AG20443 (cell line): ENCODE data around the gene ZNF880.
A peak's percentile ranks its signal among the peaks of the same experiment; 100 is the strongest.
"Not testable (repeated sequence)": the region's sequence is repeated elsewhere in the genome, so short reads cannot be mapped to it uniquely, and the experiment has no call there.

Source experiments
- DNase-seq: peaks from one replicate; pipeline ENCODE4 v3.0.0; 2012; ENCODE audit warnings: low spot score, mixed read lengths

Gene ZNF880

GRCh38 chr19:52369559-52370340 lies at the start of gene ZNF880:
ZNF880 (plus strand) TSS chr19:52369923; CDS start chr19:52369966, 43 bp downstream.
- DNase-seq: peak; percentile 99

DNA sequence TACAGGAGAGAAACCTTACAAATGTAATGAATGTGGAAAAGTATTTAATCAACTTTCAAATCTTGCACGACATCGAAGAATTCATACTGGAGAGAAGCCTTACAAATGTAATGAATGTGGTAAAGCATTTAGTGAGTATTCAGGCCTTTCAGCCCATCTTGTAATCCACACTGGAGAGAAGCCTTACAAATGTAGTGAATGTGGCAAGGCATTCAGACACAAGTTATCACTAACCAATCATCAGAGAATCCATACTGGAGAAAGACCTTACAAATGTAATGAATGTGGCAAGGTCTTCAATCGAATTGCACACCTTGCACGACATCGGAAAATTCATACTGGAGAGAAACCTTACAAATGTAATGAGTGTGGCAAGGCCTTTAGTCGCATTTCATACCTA lies 47.3 kb upstream of the ZNF880 start:
- no peak for DNase-seq

- DNase-seq: no peak
These were observed 38.0 kb upstream of the ZNF880 start for GRCh38 chr19:52331757-52332156.

DNA sequence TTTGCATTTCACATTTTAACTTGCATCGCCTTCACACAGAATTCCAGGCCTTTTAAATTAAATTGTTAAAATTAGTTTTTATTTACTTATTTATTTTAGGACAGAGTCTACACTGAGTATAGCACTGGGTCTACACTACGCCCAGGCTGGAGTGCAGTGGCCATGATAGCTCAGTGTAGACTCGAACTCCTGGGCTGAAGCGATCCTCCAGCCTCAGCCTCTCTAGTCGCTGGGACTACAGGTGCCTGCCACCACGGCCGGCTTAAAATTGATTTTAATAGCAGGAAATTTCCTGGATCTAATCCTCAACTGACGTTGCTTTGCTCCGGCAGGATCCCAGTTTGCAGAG lies 34.0 kb upstream of the ZNF880 start:
- DNase-seq: no peak

DNA sequence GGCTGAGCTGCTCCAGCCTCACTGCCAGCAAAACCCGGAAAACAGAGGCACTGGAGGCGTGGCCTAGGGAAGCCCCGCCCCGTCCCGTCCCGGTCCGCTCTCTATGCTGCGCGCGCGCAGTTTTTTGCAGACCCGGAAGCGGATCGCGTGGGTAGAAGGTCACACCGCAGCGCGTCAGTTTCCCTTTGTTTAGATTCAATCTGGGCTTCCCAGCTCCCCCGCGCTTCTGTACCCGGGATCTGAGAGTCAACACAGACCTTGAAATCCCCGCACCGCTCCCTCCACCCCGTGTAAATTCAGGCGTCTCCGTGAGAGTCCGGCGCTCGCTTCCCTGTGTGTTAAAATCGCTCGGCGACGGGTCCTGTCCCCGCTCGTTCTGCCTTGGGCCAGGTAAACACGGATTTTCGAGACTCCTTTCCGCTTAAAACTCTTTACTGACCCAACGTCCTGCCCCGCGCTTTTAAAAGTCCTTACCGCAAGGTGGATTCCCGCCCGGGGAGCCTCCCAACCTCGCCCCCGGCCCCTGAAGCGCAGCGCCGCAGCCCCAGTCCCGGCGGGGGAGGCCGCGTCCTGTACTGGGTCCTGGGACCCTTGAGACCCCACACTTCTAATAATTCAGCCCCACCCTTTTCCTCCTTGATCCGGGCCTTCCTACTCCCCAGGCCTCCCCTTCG lies 33.5 kb upstream of the ZNF880 start, which contains the start of gene ZNF610:
Gene ZNF610, plus strand, starts transcription at position 127 of the 674 bp plus-strand sequence. CDS start 12,930 bp downstream, outside the sequence.
- DNase-seq: peak; percentile 99

GRCh38 chr19:52336791-52337381 lies 32.8 kb upstream of the ZNF880 start:
- DNase-seq: no peak

- not testable (repeated sequence) for DNase-seq
These were observed 30.7 kb upstream of the ZNF880 start for GRCh38 chr19:52339022-52339421.

GRCh38 chr19:52343548-52343947 lies 26.2 kb upstream of the ZNF880 start:
- DNase-seq: peak; percentile 55

DNA sequence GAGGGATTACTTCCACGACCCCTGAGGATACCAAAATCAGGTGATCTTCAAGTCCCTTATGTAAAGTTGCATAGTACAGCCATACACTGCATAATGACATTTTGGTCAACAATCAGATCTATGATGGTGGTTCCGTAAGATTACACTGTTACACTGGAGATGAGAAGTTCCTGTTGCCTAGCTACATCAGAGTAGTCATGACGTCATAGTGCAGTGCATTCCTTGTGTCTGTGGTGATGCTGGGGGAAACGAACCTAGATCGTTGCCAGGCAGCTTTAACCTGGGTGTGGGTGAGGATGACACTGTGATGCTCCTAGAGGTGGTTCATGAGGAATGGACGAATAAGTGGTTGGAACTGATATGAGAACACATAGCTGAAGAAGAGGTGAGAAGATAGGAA lies 24.6 kb upstream of the ZNF880 start:
- no peak for DNase-seq

GRCh38 chr19:52351512-52351911 lies 18.2 kb upstream of the ZNF880 start:
- no peak for DNase-seq

GRCh38 chr19:52366414-52366824 lies 3.3 kb upstream of the ZNF880 start:
- no peak for DNase-seq

- no peak for DNase-seq
These were observed 603 bp downstream of the ZNF880 start for GRCh38 chr19:52370341-52370710.

DNA sequence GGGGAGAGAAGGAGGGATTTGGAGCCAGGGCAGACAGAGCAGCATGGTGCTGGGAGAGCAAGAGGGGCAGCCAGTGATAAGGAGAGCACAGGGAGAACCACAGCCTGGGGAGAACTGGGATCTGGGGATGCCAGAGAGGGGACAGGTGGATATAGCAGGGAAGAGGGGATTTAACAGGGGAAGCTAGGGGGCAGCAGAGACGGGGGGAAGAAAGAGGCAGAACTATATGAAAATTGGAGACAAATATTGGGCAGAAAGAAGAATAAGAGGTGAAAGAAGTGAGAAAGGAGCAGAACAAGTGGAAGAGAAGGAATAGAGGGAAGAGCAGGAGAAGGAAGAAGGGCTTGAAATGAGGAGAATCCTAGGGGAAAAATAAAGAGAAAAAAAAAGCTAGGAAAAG lies 21.4 kb downstream of the ZNF880 start:
- no peak for DNase-seq

- peak; percentile 100 for DNase-seq
These were observed 27.8 kb downstream of the ZNF880 start, which contains the start of gene ZNF528 for GRCh38 chr19:52397310-52398080. ZNF528 (plus strand) TSS chr19:52397849; CDS start chr19:52402014, 4,165 bp downstream.

- DNase-seq: peak; percentile 56
These were observed 28.3 kb downstream of the ZNF880 start for GRCh38 chr19:52398081-52398441.

DNA sequence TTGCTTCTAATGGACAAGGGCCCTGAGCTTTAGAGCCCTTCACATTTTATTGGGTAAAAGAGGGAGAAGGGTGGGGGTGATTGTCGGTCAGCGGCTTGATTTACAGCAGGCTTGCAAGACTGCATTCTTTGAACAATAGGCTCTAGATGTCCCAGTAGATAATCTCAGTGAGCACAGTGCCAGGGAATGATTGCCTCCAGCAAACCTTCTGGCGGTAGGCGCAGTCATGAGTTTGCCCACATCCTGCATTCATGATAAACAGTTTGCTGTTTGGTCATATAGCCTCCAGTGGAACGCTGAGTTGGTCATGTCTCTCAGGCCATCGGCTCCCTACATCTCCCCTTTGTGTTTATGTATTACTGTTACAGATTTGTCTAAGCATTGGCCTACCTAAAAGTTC lies 40.6 kb downstream of the ZNF880 start:
- DNase-seq: no peak

DNA sequence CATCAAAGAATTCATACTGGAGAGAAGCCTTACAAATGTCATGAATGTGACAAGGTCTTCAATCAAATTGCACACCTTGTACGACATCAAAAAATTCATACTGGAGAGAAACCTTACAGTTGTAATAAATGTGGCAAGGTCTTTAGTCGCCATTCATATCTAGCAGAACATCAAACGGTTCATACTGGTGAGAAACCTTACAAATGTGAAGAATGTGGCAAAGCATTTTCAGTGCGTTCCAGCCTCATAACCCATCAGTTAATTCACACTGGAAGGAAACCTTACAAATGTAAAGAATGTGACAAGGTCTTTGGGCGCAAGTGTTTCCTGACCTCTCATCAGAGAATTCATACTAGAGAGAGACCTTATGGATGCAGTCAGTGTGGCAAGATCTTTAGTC lies 46.0 kb downstream of the ZNF880 start:
- DNase-seq: no peak

DNA sequence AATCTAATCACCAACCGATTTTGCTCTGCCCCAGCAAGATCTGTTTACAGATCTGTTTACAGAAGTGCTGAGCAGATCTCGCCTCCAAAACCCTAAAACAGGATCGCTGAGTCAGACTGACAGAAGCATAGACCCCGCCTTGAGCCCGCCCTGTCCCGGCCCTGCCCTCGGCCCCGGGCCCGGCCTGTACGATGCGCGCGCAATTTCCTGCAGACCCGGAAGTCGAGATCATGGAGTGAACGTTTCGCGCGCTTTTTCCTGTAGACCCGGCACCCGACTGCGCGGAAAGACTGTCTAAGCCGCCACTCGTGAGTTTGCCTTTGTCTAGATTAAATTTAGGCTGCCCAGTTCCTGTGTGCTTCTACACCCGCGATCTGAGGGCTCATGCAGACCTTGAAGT lies 59.2 kb downstream of the ZNF880 start, which contains the start of gene ZNF534:
Gene ZNF534, plus strand, starts transcription at position 212 of the 400 bp plus-strand sequence. CDS start 2,327 bp downstream, outside the sequence.
- no peak for DNase-seq
